ENCODE data around the gene ZNHIT3.
A peak's percentile ranks its signal among the peaks of the same experiment; 100 is the strongest.
"Not testable (repeated sequence)": the region's sequence is repeated elsewhere in the genome, so short reads cannot be mapped to it uniquely, and the experiment has no call there.

Gene ZNHIT3

GRCh38 chr17:36485027-36485426 is 1.5 kb upstream of the ZNHIT3 start:
- DNase-seq = no peak

- DNase-seq = peak in 1 of 2 experiments; percentile 22
These were observed 677 bp upstream of the ZNHIT3 start for GRCh38 chr17:36485805-36486203.

GRCh38 chr17:36493956-36494355 is 7.5 kb downstream of the ZNHIT3 start:
- no peak for DNase-seq

GRCh38 chr17:36494674-36495073 is 8.2 kb downstream of the ZNHIT3 start:
- no peak for DNase-seq

- no peak for DNase-seq
These were observed 8.6 kb downstream of the ZNHIT3 start for GRCh38 chr17:36495076-36495578.

GRCh38 chr17:36496018-36496789 is 9.7 kb downstream of the ZNHIT3 start:
- no peak for DNase-seq

- no peak for DNase-seq
These were observed 11.7 kb downstream of the ZNHIT3 start for GRCh38 chr17:36498155-36498554.

GRCh38 chr17:36498560-36499300 is 12.2 kb downstream of the ZNHIT3 start:
- DNase-seq = no peak

- DNase-seq = no peak
These were observed 14.3 kb downstream of the ZNHIT3 start for GRCh38 chr17:36500745-36501225.

GRCh38 chr17:36501351-36501750 is 14.9 kb downstream of the ZNHIT3 start:
- no peak for DNase-seq

GRCh38 chr17:36501963-36502362 is 15.5 kb downstream of the ZNHIT3 start:
- DNase-seq = no peak

GRCh38 chr17:36503456-36504155 is 17.1 kb downstream of the ZNHIT3 start:
- no peak for DNase-seq

GRCh38 chr17:36504156-36504545 is 17.7 kb downstream of the ZNHIT3 start:
- DNase-seq = no peak

GRCh38 chr17:36505171-36505570 is 18.7 kb downstream of the ZNHIT3 start:
- no peak for DNase-seq

- DNase-seq = no peak
These were observed 19.9 kb downstream of the ZNHIT3 start for GRCh38 chr17:36506249-36506826.

GRCh38 chr17:36506831-36507230 is 20.4 kb downstream of the ZNHIT3 start:
- DNase-seq = no peak

GRCh38 chr17:36507266-36507665 is 20.8 kb downstream of the ZNHIT3 start:
- no peak for DNase-seq

- not testable (repeated sequence) for DNase-seq
These were observed 22.0 kb downstream of the ZNHIT3 start for GRCh38 chr17:36508439-36508838.

- DNase-seq = no peak
These were observed 22.9 kb downstream of the ZNHIT3 start for GRCh38 chr17:36509272-36509985.

GRCh38 chr17:36510636-36511035 is 24.2 kb downstream of the ZNHIT3 start:
- no peak for DNase-seq

- no peak for DNase-seq
These were observed 24.7 kb downstream of the ZNHIT3 start for GRCh38 chr17:36511216-36511615.

- no peak for DNase-seq
These were observed 26.2 kb downstream of the ZNHIT3 start for GRCh38 chr17:36512641-36513040.
